ENCODE data around the gene VSNL1. TPM values are rescaled to one million over a fixed set of nuclear protein-coding genes. Genes with fewer than 3 reads are reported as not detected.
A peak's percentile ranks its signal among the peaks of the same experiment; 100 is the strongest.

VSNL1 gene
- total RNA-seq, 1 donor from 2014 or later: 2.1 TPM

- H3K9me3 Mint-ChIP-seq: no peaks in the 10 kb centered on the region
- H3K4me3 Mint-ChIP-seq: no peak overlapping the region
- no peaks in the 10 kb centered on the region for H3K4me1 Mint-ChIP-seq
- no peaks in the 10 kb centered on the region for H3K27me3 Mint-ChIP-seq (ENCODE audit: low read depth)
- H3K36me3 Mint-ChIP-seq (ENCODE audit: low read depth): no peaks in the 10 kb centered on the region
- DNase-seq (ENCODE audit: low read depth, low spot score): no peak
- TF ChIP-seq, protein P1, sequence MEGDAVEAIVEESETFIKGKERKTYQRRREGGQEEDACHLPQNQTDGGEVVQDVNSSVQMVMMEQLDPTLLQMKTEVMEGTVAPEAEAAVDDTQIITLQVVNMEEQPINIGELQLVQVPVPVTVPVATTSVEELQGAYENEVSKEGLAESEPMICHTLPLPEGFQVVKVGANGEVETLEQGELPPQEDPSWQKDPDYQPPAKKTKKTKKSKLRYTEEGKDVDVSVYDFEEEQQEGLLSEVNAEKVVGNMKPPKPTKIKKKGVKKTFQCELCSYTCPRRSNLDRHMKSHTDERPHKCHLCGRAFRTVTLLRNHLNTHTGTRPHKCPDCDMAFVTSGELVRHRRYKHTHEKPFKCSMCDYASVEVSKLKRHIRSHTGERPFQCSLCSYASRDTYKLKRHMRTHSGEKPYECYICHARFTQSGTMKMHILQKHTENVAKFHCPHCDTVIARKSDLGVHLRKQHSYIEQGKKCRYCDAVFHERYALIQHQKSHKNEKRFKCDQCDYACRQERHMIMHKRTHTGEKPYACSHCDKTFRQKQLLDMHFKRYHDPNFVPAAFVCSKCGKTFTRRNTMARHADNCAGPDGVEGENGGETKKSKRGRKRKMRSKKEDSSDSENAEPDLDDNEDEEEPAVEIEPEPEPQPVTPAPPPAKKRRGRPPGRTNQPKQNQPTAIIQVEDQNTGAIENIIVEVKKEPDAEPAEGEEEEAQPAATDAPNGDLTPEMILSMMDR (conservative IDR thresholded peaks at IDR 0.05): no peak
- H3K27ac Mint-ChIP-seq (ENCODE audit: unreplicated experiment): no peak overlapping the region
These were observed 54.3 kb downstream of the VSNL1 start for GRCh38 chr2:17594533-17595401.

DNA sequence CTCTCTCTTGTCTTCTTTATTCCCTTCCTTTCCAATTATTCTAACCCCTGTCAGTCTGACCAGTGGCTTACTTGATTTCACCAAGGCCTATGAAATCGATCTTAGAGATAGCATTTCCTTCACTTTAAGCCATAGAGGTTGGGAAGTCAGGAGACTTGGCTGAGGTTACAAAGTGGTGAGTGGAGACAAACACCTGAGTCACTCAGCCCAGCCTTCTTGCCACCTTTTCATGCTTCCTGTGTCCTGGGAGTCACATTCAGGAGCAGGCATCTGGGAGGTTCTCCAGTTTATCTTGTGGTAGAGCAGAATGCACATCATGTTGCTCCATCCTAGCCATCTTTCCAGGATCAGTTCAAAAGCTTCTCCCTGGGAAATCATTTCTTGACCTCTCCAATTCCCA, 59.1 kb downstream of the VSNL1 start:
- Mint-ChIP-seq H3K4me1 (no peaks in the 10 kb centered on the region), H3K9me3 (peaks cover 2% of the 10 kb centered on the region), H3K27ac (ENCODE audit: unreplicated experiment) (no peak overlapping the region), H3K36me3 (ENCODE audit: low read depth) (no peaks in the 10 kb centered on the region), H3K27me3 (ENCODE audit: low read depth) (no peaks in the 10 kb centered on the region), H3K4me3 (no peak overlapping the region)
- DNase-seq (ENCODE audit: low read depth, low spot score): no peak
- TF ChIP-seq, protein P1 (conservative IDR thresholded peaks at IDR 0.05): no peak

- Mint-ChIP-seq H3K4me3 (no peak overlapping the region), H3K36me3 (ENCODE audit: low read depth) (no peaks in the 10 kb centered on the region), H3K27ac (ENCODE audit: unreplicated experiment) (no peak overlapping the region), H3K27me3 (ENCODE audit: low read depth) (no peaks in the 10 kb centered on the region), H3K9me3 (peaks cover 2% of the 10 kb centered on the region), H3K4me1 (no peaks in the 10 kb centered on the region)
- TF ChIP-seq, protein P1 (conservative IDR thresholded peaks at IDR 0.05): no peak
- no peak for DNase-seq (ENCODE audit: low read depth, low spot score)
These were observed 60.2 kb downstream of the VSNL1 start for GRCh38 chr2:17600556-17601204.

- no peaks in the 10 kb centered on the region for H3K27me3 Mint-ChIP-seq (ENCODE audit: low read depth)
- peak overlapping the region; percentile 67 for H3K27ac Mint-ChIP-seq (ENCODE audit: unreplicated experiment)
- H3K36me3 Mint-ChIP-seq (ENCODE audit: low read depth): no peaks in the 10 kb centered on the region
These were observed 63.6 kb downstream of the VSNL1 start for GRCh38 chr2:17604050-17604449.

DNA sequence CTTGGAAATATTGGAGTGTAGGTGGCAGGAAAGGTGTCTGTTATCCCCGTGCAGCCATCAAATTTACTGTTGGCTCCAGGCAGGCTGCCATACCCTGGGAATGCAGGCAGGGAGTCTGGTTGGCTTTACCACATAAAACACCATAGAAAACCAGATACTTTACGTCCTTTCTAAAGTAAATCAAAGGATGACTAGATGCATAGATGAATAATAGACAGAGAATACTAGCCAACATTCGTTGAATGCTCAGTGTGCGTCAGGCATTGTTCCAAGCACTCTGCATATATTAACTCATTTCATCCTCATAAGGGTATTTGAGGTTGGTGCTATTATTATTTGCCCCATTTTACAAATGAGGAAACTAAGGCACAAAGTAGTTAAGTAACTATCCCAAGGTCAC, 65.2 kb downstream of the VSNL1 start:
- no peaks in the 10 kb centered on the region for H3K27me3 Mint-ChIP-seq (ENCODE audit: low read depth)
- no peaks in the 10 kb centered on the region for H3K36me3 Mint-ChIP-seq (ENCODE audit: low read depth)
- no peak for DNase-seq (ENCODE audit: low read depth, low spot score)
- H3K4me1 Mint-ChIP-seq: no peaks in the 10 kb centered on the region
- TF ChIP-seq, protein P1 (conservative IDR thresholded peaks at IDR 0.05): no peak
- H3K4me3 Mint-ChIP-seq: no peak overlapping the region
- H3K27ac Mint-ChIP-seq (ENCODE audit: unreplicated experiment): no peak overlapping the region
- peaks cover 2% of the 10 kb centered on the region for H3K9me3 Mint-ChIP-seq

More at GRCh38 chr2:17604050-17604449, 63.6 kb downstream of the VSNL1 start:
- no peak for DNase-seq (ENCODE audit: low read depth, low spot score)
- Mint-ChIP-seq H3K9me3 (peaks cover 2% of the 10 kb centered on the region), H3K4me3 (no peak overlapping the region), H3K4me1 (no peaks in the 10 kb centered on the region)
- TF ChIP-seq, protein P1 (conservative IDR thresholded peaks at IDR 0.05): no peak
